RWPE1 (cell line): ENCODE results near the gene CBFA2T2.

Experiments used
- CTCF ChIA-PET: fragments of 350-600 bp; sonication (Branson Sonifier 250); formaldehyde crosslinking; extraction: SDS; loops from one replicate; lab custom pipeline; 2021; lab: Yijun Ruan, JAX
- POLR2A ChIA-PET: fragments of 400-600 bp; formaldehyde crosslinking; extraction: SDS; loops from one replicate; lab custom pipeline; 2020; ENCODE audit warnings: antibody characterized with exemption; ENCODE audit not compliant: low non-redundant PET; lab: Yijun Ruan, JAX
- DNase-seq: peaks from one replicate; pipeline ENCODE4 v3.0.0; 2012; ENCODE audit warnings: low spot score
- H3K27ac ChIP-seq: fragments of 450-650 bp; 2 replicates; pipeline ENCODE4 v1.5.1; 2017
- CTCF ChIP-seq: fragments of 450-650 bp; conservative IDR thresholded peaks from 2 replicates; pipeline ENCODE4 v1.5.1; 2017; ENCODE audit warnings: low read depth, mild to moderate bottlenecking

The CBFA2T2 gene

GRCh38 chr20:33673114-33673409 is 183.2 kb downstream of the CBFA2T2 start:
- no peak for DNase-seq
- TF ChIP-seq CTCF: no peak
- POLR2A ChIA-PET: no interaction called here
- H3K27ac ChIP-seq: peak overlapping the region; percentile 84
- CTCF ChIA-PET: interaction anchor here (0.8 kb wide), 1 partner anchor 456 kb away, joined by 5 read pairs; no protein-coding TSS in a partner anchor

- ChIA-PET POLR2A (no interaction called here), CTCF (no interaction called here)
- peak overlapping the region; percentile 84 for H3K27ac ChIP-seq
- DNase-seq: peak; percentile 70
- TF ChIP-seq CTCF: no peak
Observed at GRCh38 chr20:33673410-33674293, 183.8 kb downstream of the CBFA2T2 start.

GRCh38 chr20:33674294-33675135 is 184.6 kb downstream of the CBFA2T2 start, which contains the start of gene NECAB3:
Gene NECAB3, minus strand, starts transcription at chr20:33674428. Its CDS starts 76 bp downstream, at chr20:33674352.
- peak; percentile 91 for DNase-seq
- ChIA-PET CTCF (interaction anchor here (0.6 kb wide), 1 partner anchor 230 kb away, joined by 3 read pairs; no protein-coding TSS in a partner anchor), POLR2A (interaction anchor here (1.0 kb wide), 1 partner anchor 45 kb away, joined by 3 read pairs; the partner anchor contains the start of gene PXMP4)
- no peak for TF ChIP-seq CTCF
- peak within 1 kb of the TSS; percentile 84 for H3K27ac ChIP-seq

- CTCF ChIA-PET: interaction anchor here (0.6 to 0.9 kb wide), 2 partner anchors 8 to 230 kb away, joined by 3 to 5 read pairs; partner anchors contain the start of gene ACTL10
- H3K27ac ChIP-seq: peak overlapping the region; percentile 84
- POLR2A ChIA-PET: interaction anchor here (1.0 kb wide), 1 partner anchor 44 kb away, joined by 3 read pairs; the partner anchor contains the start of gene PXMP4
- TF ChIP-seq CTCF: no peak
- DNase-seq: no peak
Observed at GRCh38 chr20:33675136-33675959, 185.5 kb downstream of the CBFA2T2 start.

GRCh38 chr20:33676121-33676520 is 186.2 kb downstream of the CBFA2T2 start:
- H3K27ac ChIP-seq: peak overlapping the region; percentile 84
- no peak for DNase-seq
- ChIA-PET POLR2A (no interaction called here), CTCF (interaction anchor here (0.9 kb wide), 1 partner anchor 9 kb away, joined by 5 read pairs; the partner anchor contains the start of gene ACTL10)
- no peak for TF ChIP-seq CTCF
